Activated CD8-positive, alpha-beta memory T cell treated with anti-CD3 and anti-CD28 coated beads for 4 hours (primary cell): ENCODE data around the gene KLHL30.
"Not testable (repeated sequence)": the region's sequence is repeated elsewhere in the genome, so short reads cannot be mapped to it uniquely, and the experiment has no call there.

ENCODE experiments used
- DNase-seq, 2 donors: peaks; one replicate each; pipeline ENCODE4 v3.0.0-alpha.2; 2020; ENCODE audit warnings: low read depth in 2 of 2

KLHL30 gene

GRCh38 chr2:238101891-238102841, 36.3 kb upstream of the KLHL30 start:
- DNase-seq: no peak

DNA sequence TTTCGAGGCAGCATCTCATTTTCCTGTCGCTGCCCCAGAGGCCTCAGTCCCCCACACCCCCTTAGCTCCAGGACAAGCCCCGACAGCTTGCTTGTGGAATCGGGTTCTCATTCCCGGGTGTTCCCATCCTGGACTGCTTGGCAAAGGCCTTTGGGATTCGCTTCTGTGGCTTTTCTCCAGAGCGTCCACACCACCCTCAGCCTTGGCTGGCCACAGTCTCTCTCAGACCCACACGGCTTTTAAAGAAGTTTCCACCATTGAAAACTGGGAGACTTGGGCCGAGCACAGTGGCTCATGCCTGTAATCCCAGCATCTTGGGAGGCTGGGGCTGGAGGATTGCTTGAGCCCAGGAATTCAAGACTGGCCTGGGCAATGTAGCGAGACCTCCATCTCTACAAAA, 35.6 kb upstream of the KLHL30 start:
- DNase-seq: no peak

DNA sequence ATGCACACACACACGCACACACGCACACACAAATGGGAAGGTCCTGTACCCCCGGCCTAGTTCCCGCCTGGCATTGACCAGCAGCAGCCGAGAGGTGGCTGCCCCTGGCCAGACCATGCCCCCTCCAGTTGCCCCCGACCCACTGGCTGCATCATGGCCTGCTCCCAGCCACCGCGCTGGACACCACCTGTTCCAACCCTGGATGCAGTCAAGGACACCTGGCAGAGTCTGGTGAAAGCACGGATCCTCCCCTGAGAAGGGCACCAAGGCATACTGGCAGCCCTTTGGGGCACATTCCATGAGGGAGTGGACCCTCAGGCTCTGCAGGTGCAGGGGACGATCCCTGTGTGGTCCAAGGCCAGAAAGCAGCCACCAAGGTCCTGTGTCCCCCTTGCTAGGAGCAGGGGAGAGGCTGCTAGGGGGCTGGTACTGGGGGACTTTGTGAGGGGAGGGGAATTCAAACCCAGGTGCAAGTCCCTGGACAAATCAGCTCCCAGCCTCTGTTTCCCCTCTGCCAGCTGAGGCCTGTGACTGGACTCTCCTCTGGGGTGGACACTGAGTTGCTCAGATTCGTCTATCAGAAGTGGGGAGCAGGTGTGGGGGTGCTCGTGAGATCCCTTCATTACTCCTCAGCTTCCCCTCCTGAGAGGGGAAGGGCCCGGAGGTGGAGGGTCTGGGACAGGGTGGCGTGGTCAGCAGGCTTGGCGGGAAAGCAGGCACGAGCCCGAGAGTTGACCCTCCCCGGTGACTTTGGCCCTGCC, 34.8 kb upstream of the KLHL30 start:
- DNase-seq: no peak

- no peak for DNase-seq
Measured at GRCh38 chr2:238104226-238104690, 34.2 kb upstream of the KLHL30 start.

DNA sequence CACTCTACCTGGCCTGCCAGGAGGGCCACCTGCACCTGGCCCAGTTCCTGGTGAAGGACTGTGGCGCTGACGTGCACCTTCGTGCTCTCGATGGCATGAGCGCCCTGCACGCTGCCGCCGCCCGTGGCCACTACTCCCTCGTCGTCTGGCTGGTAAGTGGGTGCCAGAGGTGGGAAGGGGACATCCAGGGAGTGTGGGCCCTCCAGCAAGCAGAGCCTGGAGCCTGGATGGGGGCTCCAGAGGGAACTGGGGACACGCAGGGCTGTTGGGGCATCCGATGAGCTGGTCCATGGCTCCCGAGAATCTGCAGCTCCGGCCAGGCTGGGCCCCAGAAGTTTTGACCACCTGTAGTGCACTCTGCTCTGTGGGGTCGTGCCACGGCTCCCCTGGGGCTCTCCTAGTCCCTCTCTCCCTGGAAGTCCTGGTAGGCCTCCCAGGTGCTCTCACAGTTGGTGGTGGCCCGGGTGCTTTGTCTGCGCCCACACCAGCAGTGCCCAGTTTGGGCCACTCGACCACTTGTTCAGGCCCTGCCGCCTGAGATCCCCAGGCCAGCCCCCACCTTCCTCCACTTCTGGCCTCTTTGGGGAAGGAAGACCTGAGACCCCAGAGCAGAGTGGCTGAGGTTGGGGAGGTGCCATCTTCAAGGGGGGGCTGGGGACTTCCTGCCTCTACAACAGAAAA, 33.6 kb upstream of the KLHL30 start:
- no peak for DNase-seq

DNA sequence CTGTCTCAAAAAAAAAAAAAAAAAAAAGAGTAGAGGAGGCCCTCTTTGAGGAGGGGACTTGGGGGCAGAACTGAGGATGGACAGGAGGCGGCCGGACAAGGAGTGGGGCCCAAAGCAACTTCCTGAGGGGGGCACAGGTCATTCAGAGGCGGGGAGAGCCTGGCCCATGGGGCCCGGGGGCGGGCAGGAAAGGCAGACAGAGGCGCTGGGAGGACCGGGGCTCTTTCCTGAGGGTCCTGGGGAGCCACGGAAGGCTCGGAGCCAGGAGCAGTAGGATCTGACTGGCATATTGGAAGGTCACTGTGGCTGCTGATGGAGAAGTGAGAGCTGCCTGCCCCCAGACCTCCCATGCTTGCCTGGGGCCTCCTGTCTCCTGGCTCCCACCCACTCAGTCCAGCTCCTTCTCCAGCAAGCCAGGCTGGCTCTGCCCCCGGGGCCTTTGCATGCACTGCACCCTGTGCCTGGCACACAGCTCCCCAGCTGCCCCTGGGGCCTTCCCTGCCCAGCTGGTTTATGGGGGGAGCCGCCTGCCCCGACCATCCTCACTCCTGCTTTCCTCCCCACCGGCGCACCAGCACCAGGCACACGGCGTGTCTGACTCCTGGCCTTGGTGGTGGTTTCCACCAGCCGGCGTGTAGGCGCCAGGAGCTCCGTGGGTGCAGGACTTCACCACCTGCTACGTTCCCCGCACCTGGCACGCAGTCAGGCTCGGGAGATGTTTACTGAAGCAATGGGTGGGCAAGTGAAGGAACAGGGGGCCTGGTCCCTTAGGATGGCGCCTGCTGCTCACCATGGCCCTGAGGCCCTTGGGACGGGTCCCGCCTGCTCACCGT, 32.7 kb upstream of the KLHL30 start:
- no peak for DNase-seq

- DNase-seq: no peak
Measured at GRCh38 chr2:238106339-238106697, 32.1 kb upstream of the KLHL30 start.

DNA sequence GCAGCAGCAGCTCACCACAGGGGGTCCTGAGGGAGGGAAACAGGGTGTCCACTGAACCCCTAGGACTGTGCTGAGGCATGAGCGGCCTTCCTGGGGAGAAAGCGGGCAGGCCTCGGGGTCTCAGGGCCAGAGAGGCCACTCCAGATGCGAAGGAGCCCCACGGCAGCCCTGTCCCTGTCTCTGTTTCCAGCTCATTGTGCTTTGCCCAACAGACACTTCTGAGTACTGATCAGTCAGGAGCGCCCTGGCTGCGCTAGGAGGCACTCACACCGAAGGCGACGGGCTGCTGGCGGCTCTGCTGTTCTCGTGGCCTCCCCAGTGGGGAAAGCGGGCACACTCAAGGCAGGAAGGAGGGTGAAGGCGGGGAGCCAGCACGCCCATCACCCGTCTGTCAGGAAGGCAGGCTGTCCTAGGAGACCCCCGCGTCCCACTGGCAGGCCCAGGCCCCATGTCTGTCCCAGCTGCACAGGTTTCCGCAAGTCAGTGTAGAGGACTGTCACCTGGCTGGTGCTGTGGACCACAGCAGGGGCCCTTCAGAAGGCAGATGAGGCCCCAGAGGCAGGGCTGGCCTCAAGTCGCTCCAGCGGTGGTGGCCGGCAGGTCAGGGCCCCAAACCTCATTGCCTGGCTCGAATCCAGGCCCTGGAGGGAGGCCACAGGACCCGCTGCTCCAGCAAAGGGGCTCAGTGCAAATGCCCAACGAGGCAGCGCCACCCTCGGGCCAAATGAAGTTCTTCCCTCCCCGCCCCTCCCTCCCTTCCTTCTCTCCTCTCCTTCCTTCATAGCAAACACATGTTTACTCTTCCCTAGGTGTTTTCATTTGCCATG, 31.6 kb upstream of the KLHL30 start:
- no peak for DNase-seq

- DNase-seq: no peak
Measured at GRCh38 chr2:238107525-238108422, 30.7 kb upstream of the KLHL30 start.

- no peak for DNase-seq
Measured at GRCh38 chr2:238108423-238109183, 29.9 kb upstream of the KLHL30 start.

DNA sequence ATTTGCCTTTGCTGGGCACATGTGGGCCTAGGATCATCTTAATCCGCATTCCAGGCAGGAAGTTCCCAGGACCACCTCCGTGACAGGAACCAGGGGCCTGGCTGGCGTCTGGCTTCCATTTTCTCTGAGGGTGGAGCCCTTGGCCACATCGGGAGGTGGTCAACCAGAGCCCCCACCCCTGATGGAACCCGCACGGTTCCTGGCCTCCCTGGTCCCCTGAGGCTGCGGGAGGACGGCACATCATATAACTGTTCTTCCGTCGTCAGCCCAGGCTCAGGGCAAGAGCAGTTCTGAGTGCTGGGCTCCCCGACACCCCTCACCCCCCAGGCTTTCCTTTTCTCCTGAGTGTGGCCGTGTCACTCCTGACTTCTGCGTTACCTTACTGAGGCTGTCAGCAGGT, 24.9 kb upstream of the KLHL30 start:
- no peak for DNase-seq

DNA sequence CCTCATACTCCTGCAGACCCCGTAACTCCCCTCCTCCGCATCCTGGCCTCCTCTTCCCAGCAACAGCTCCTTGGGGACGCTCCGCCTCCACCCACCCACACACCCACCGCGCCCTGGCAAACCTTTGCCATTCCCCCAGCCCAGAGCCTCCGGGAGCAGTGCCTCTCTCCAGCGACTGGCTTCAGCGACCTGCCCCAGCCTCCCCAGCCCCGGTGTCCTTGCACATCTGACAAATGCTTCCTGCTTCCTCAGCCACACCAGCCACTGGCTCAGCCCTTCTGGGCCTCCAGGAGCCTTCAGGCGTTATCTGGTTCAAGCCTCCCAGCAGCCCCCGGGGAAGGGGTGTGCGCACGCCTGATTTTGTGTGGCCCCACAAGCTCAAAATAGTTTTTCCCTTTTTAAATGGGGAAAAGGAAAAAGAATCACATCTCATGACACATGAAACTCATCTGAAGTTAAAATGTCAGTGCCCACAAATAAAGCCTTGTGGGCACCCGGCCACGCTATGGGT, 24.1 kb upstream of the KLHL30 start:
- DNase-seq: no peak

- DNase-seq: no peak
Measured at GRCh38 chr2:238114851-238115660, 23.4 kb upstream of the KLHL30 start.

DNA sequence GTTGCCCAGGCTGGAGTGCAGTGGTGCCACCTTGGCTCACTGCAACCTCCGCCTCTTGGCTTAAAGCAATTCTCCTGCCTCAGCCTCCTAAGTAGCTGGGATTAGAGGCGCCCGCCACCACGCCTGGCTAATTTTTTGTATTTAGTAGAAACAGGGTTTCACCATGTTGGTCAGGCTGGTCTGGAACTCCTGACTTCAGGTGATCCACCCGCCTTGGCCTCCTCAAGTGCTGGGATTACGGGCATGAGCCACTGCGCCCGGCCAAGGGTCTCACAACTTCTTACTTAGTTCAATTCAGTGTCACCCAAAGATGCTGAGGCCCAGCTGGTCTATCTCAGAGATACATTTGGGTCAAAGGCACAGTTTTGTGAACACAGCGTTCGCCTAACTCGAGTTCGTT, 22.8 kb upstream of the KLHL30 start:
- not testable (repeated sequence) for DNase-seq

- no peak for DNase-seq
Measured at GRCh38 chr2:238116298-238117198, 21.9 kb upstream of the KLHL30 start.
